CD4-positive, alpha-beta memory T cell (primary cell): Measurements from ENCODE around the gene FBXO24. TPM values are rescaled to one million over a fixed set of nuclear protein-coding genes. Genes with fewer than 3 reads are reported as not detected.

Source experiments
- CTCF ChIA-PET: fragments of 350-600 bp; sonication (Branson Sonifier 250); formaldehyde crosslinking; loops from one replicate; lab custom pipeline; 2021; ENCODE audit warnings: inconsistent platforms; ENCODE audit not compliant: partially characterized antibody; lab: Charles Lee
- POLR2A ChIA-PET: fragments of 350-600 bp; sonication (Branson Sonifier 250); formaldehyde crosslinking; loops from one replicate; lab custom pipeline; 2021; ENCODE audit not compliant: partially characterized antibody; lab: Charles Lee
- DNase-seq, 5 donors: peaks; one replicate each; pipeline versions ENCODE4 v3.0.0 to v3.0.0-alpha.2; 2020 to 2022; ENCODE audit warnings: mixed read lengths in 1 of 5
- H3K27ac ChIP-seq: one replicate; pipeline ENCODE4 v1.7.0; 2013; ENCODE audit warnings: low read depth, low read length
- H3K27me3 ChIP-seq: 2 replicates; pipeline ENCODE4 v1.7.0; 2013; ENCODE audit warnings: mild to moderate bottlenecking, low read length, moderate library complexity; ENCODE audit not compliant: insufficient read depth
- H3K36me3 ChIP-seq: 2 replicates; pipeline ENCODE4 v1.7.0; 2013; ENCODE audit warnings: mild to moderate bottlenecking, low read length, moderate library complexity; ENCODE audit not compliant: insufficient read depth
- H3K4me1 ChIP-seq: 2 replicates; pipeline ENCODE4 v1.7.0; 2013; ENCODE audit warnings: mild to moderate bottlenecking, low read length, moderate library complexity; ENCODE audit not compliant: insufficient read depth
- H3K4me3 ChIP-seq, 2 donors: one replicate each; pipeline ENCODE4 v1.7.0; 2013; ENCODE audit warnings: low read length in 2 of 2, mild to moderate bottlenecking in 1 of 2
- H3K9me3 ChIP-seq, 2 donors: one replicate each; pipeline ENCODE4 v1.7.0; 2013; ENCODE audit warnings: low read length in 2 of 2, control low read depth in 1 of 2; ENCODE audit not compliant: control insufficient read depth in 1 of 2
- H3K27ac Mint-ChIP-seq, 7 donors: one replicate each; pipeline ENCODE4 v1.8.0; 2020 to 2021; ENCODE audit warnings: mixed read lengths in 7 of 7, mild to moderate bottlenecking in 6 of 7, inconsistent platforms in 3 of 7, moderate library complexity in 3 of 7
- H3K27me3 Mint-ChIP-seq, 2 donors: one replicate each; pipeline ENCODE4 v1.8.0; 2020 to 2021; ENCODE audit warnings: mixed read lengths in 2 of 2
- H3K36me3 Mint-ChIP-seq, 2 donors: one replicate each; pipeline ENCODE4 v1.8.0; 2020 to 2021; ENCODE audit warnings: mixed read lengths in 2 of 2, inconsistent platforms in 1 of 2, mild to moderate bottlenecking in 1 of 2
- H3K4me1 Mint-ChIP-seq, 4 donors: one replicate each; pipeline ENCODE4 v1.8.0; 2020 to 2021; ENCODE audit warnings: mixed read lengths in 4 of 4, mild to moderate bottlenecking in 1 of 4
- H3K4me3 Mint-ChIP-seq, 8 donors: one replicate each; pipeline ENCODE4 v1.8.0; 2020 to 2021; ENCODE audit warnings: mixed read lengths in 8 of 8, mild to moderate bottlenecking in 7 of 8, moderate library complexity in 6 of 8, inconsistent platforms in 3 of 8
- H3K9me3 Mint-ChIP-seq, 8 donors: one replicate each; pipeline ENCODE4 v1.8.0; 2020 to 2021; ENCODE audit warnings: mixed read lengths in 8 of 8, mild to moderate bottlenecking in 5 of 8, inconsistent platforms in 3 of 8, moderate library complexity in 1 of 8
- intact Hi-C: fragments of 100-400 bp; cut with micrococcal nuclease; formaldehyde crosslinking; loops from one replicate; pipeline ENCODE4 v1.15.1; 2023
- polyA plus RNA-seq, 2 donors: library from polyadenylated mRNA; unstranded; fragments of 300-500 nt; fragmentation: Illumina TruSeq; gene quantifications; one replicate each; pipeline ENCODE4 v1.2.3, GENCODE V29; 2021
- total RNA-seq, 2 experiments: library from RNA; stranded (reverse); gene quantifications; one replicate each; pipeline ENCODE4 v1.2.3, GENCODE V29; 2021

Gene FBXO24
- total and polyA plus RNA-seq, 4 experiments from 2014 or later: 0.36 to 2.1 (median 1.2) TPM

DNA sequence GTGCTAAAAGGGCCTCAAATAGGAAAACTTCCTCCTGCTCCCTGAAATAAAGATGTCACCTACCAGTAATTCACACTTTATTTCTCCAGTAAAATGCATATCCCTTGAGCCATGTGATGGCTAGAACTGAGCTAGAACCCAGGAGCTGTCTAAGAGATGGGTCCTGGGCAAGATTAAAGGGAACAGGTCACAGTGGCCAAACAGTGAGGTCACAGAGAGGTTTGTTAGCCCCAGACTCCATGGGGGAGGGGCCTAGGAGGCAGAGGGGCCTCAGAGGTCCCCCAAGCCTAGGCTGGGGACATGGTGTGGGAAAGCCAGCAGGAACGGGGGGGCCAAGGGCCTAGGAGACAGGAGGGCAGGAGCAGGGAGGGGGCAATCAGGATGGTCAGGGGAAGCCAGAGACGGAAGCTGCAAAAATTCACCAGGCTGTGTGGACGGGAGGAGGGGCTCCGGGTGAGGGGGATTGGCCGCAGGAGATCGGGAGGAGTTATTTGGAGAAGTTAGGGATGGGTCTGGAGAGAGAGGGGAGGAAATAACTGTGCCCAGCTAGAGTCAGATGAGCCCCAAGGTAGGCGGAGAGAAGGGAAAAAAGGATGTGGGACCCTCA is 3.3 kb downstream of the FBXO24 start:
- Mint-ChIP-seq H3K9me3 (peaks cover 0 to 3% (median 0%) of the 10 kb centered on the region in 8 donors), H3K27ac (no peak overlapping the region), H3K27me3 (peaks cover 2 to 3% of the 10 kb centered on the region in 2 donors), H3K4me1 (peaks cover 6 to 26% (median 9%) of the 10 kb centered on the region in 4 donors), H3K4me3 (no peak overlapping the region), H3K36me3 (peaks cover 0 to 6% of the 10 kb centered on the region in 2 donors)
- ChIA-PET CTCF (interaction anchor here (0.7 to 12.0 kb wide), 16 partner anchors 9 to 135 kb away, joined by 3 to 266 read pairs (median 4); partner anchors contain the start of genes MOSPD3 and POP7), POLR2A (interaction anchor here (0.5 to 11.4 kb wide), 7 partner anchors 12 to 469 kb away, joined by 3 to 307 read pairs (median 5); partner anchors contain the start of genes MOSPD3 and SAP25)
- Histone ChIP-seq H3K4me1 (peaks cover 10% of the 10 kb centered on the region), H3K9me3 (no peaks in the 10 kb centered on the region), H3K36me3 (no peaks in the 10 kb centered on the region), H3K27ac (no peak overlapping the region), H3K4me3 (no peak overlapping the region), H3K27me3 (no peaks in the 10 kb centered on the region)
- DNase-seq: no peak
- intact Hi-C loops: no loop called here

DNA sequence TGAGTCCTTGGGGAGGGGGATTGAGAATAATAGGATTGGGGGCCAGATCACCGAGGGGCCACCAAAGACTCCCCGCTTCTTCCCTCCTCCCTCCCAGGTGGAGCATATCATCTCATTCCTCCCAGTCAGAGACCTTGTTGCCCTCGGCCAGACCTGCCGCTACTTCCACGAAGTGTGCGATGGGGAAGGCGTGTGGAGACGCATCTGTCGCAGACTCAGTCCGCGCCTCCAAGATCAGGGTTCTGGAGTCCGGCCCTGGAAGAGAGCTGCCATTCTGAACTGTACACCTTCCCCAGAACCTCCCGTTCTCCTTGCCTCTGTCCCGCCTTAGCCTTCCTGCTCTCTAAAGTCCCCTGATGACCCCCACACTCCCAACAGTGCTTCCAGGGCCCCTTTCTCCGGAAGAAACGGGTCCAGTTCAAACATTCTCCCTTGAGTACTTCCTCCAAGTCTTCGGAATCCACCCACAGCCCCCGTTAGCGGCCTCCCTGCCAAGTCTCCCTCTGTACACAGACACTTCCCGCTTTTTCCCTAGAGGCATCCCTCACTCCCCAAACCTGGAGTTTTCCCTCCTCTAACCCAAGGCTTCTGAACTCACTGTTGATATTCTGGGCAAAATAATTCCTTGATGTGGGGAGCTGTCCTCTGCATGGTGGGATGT is 4.1 kb downstream of the FBXO24 start:
- Mint-ChIP-seq H3K4me1 (peaks cover 6 to 18% (median 7%) of the 10 kb centered on the region in 4 donors), H3K36me3 (peaks cover 0 to 6% of the 10 kb centered on the region in 2 donors), H3K27me3 (peaks cover 2 to 3% of the 10 kb centered on the region in 2 donors), H3K27ac (peak overlapping the region in 2 of 7 donors; percentile 4 to 72), H3K9me3 (peaks cover 0 to 3% (median 0%) of the 10 kb centered on the region in 8 donors), H3K4me3 (no peak overlapping the region)
- ChIA-PET POLR2A (interaction anchor here (0.8 to 11.4 kb wide), 3 partner anchors 21 to 115 kb away, joined by 3 to 307 read pairs (median 6); partner anchors contain the start of genes MOSPD3 and SAP25), CTCF (interaction anchor here (0.7 to 12.0 kb wide), 8 partner anchors 9 to 121 kb away, joined by 3 to 266 read pairs (median 5); partner anchors contain the start of genes MOSPD3 and POP7)
- Histone ChIP-seq H3K9me3 (no peaks in the 10 kb centered on the region), H3K27me3 (no peaks in the 10 kb centered on the region), H3K4me3 (no peak overlapping the region), H3K4me1 (peaks cover 6% of the 10 kb centered on the region), H3K27ac (no peak overlapping the region), H3K36me3 (no peaks in the 10 kb centered on the region)
- intact Hi-C loops: no loop called here
- no peak for DNase-seq

DNA sequence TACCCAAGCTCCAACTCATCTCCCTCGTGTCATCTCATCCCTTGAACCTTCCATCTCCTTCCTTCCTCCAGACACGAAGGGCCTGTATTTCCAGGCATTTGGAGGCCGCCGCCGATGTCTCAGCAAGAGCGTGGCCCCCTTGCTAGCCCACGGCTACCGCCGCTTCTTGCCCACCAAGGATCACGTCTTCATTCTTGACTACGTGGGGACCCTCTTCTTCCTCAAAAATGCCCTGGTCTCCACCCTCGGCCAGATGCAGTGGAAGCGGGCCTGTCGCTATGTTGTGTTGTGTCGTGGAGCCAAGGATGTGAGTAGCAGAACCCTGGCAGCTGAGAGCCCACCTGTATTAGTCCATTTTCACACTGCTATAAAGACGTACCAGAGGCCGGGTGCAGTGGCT is 5.5 kb downstream of the FBXO24 start:
- intact Hi-C loops: no loop called here
- ChIA-PET POLR2A (interaction anchor here (0.7 to 11.4 kb wide), 2 partner anchors 12 to 23 kb away, joined by 3 to 307 read pairs; partner anchors contain the start of gene SAP25), CTCF (interaction anchor here (1.0 to 12.0 kb wide), 2 partner anchors 28 to 41 kb away, joined by 4 to 266 read pairs; no protein-coding TSS in a partner anchor)
- Mint-ChIP-seq H3K36me3 (no peaks in the 10 kb centered on the region), H3K9me3 (peaks cover 0 to 2% (median 0%) of the 10 kb centered on the region in 8 donors), H3K4me1 (peaks cover 1 to 8% (median 3%) of the 10 kb centered on the region in 4 donors), H3K27ac (no peak overlapping the region), H3K4me3 (no peak overlapping the region), H3K27me3 (peaks cover 2 to 3% of the 10 kb centered on the region in 2 donors)
- Histone ChIP-seq H3K4me1 (peaks cover 6% of the 10 kb centered on the region), H3K27me3 (no peaks in the 10 kb centered on the region), H3K27ac (no peak overlapping the region), H3K36me3 (no peaks in the 10 kb centered on the region), H3K9me3 (no peaks in the 10 kb centered on the region), H3K4me3 (no peak overlapping the region)
- DNase-seq: no peak

DNA sequence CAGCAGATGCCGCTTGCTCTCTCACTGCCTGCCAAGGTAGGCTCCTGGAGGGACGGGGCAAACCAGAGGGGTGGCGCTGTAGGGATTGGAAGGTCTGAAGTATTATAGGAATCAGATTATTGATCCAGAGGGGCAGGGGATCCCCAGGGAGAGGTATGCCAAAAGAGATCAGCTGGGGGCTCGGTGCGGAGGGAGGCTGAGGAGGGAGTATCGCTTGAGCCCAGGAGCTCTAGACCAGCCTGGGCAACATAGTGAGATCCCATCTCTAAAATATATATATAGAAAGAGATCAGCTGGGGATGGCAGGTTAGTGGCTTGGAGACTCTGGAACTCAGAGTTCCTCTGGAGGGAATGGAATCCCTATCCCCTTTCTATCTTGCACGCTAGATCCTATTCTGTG is 9.1 kb downstream of the FBXO24 start:
- no peak for DNase-seq
- ChIA-PET POLR2A (interaction anchor here (1.2 to 15.5 kb wide), 2 partner anchors 8 to 10 kb away, joined by 3 to 177 read pairs; partner anchors contain the start of genes FBXO24 and LRCH4), CTCF (interaction anchor here (0.7 to 2.4 kb wide), 4 partner anchors 8 to 96 kb away, joined by 3 to 8 read pairs (median 4); no protein-coding TSS in a partner anchor)
- Histone ChIP-seq H3K27ac (no peak overlapping the region), H3K9me3 (no peaks in the 10 kb centered on the region), H3K36me3 (no peaks in the 10 kb centered on the region), H3K4me3 (no peak overlapping the region), H3K4me1 (no peaks in the 10 kb centered on the region), H3K27me3 (no peaks in the 10 kb centered on the region)
- Mint-ChIP-seq H3K4me3 (no peak overlapping the region), H3K36me3 (no peaks in the 10 kb centered on the region), H3K27me3 (peaks cover 2 to 3% of the 10 kb centered on the region in 2 donors), H3K9me3 (peaks cover 0 to 2% (median 0%) of the 10 kb centered on the region in 8 donors), H3K27ac (no peak overlapping the region), H3K4me1 (peaks cover 0 to 4% (median 1%) of the 10 kb centered on the region in 4 donors)
- intact Hi-C loops: no loop called here

DNA sequence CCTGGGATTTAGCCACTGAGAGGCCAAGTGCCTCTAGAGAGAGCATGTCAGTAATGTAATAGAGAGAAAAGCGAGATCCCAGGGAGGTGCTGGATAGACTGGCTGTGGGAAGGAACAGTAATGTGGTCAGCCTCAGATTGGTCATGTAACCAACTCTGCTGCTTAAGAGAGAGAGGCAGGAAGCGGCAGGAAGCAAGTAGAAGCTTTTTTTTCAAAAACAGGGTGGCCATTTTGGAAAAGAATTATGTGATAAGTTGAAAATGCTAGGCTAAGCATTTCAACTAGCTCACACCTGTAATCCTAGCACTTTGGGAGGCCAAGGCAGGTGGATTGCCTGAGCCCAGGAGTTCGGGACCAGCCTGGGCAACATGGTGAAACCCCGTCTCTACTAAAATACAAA is 12.3 kb downstream of the FBXO24 start:
- ChIA-PET POLR2A (interaction anchor here (0.9 to 15.5 kb wide), 3 partner anchors 14 to 95 kb away, joined by 3 to 177 read pairs (median 4); partner anchors contain the start of genes FBXO24, LRCH4 and MOSPD3), CTCF (interaction anchor here (1.2 to 1.3 kb wide), 2 partner anchors 8 to 12 kb away, joined by 3 read pairs; partner anchors contain the start of genes FBXO24 and LRCH4)
- Mint-ChIP-seq H3K27ac (peak overlapping the region in 3 of 7 donors; percentile 8 to 82 (median 29)), H3K9me3 (no peaks in the 10 kb centered on the region), H3K36me3 (no peaks in the 10 kb centered on the region), H3K27me3 (no peaks in the 10 kb centered on the region), H3K4me1 (peaks cover 1 to 11% (median 2%) of the 10 kb centered on the region in 4 donors), H3K4me3 (no peak overlapping the region)
- Histone ChIP-seq H3K9me3 (no peaks in the 10 kb centered on the region), H3K36me3 (no peaks in the 10 kb centered on the region), H3K27ac (no peak overlapping the region), H3K4me1 (peaks cover 3% of the 10 kb centered on the region), H3K27me3 (no peaks in the 10 kb centered on the region), H3K4me3 (no peak overlapping the region)
- intact Hi-C loops: no loop called here
- DNase-seq: no peak

DNA sequence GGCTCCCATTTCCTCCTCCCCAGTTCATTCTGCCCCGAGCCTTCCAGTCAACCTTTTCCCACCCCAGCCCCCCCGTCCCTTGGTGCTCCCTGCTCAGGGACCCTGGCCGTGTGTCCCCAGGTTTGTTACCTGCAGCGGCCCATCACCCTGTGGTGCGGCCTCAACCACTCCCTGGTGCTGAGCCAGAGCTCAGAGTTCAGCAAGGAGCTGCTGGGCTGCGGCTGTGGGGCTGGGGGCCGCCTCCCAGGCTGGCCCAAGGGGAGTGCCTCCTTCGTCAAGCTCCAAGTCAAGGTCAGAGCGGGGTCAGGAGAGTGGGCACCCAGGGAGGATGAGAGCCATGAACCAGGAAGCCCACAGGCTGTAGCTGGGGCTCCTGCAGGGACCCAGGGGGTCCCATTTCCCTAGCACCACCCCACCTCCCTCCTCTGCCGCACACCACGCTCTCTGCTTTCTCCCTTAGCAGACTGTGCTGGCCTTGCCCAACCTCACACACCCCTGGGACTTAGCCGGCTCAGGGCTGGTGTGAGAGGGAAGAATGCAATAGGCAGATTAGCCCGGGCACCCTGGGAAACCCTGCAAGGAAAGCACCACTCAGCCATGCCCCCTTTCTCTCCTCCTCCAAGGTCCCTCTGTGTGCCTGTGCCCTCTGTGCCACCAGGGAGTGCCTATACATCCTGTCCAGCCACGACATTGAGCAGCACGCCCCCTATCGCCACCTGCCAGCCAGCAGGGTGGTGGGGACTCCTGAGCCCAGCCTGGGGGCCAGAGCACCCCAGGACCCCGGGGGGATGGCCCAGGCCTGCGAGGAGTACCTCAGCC is 14.0 kb downstream of the FBXO24 start:
- peaks cover 14% of the 10 kb centered on the region for H3K4me1 ChIP-seq
- H3K27me3 Mint-ChIP-seq: no peaks in the 10 kb centered on the region
- peaks cover 7 to 21% (median 10%) of the 10 kb centered on the region in 4 donors for H3K4me1 Mint-ChIP-seq
- DNase-seq: no peak
- H3K27me3 ChIP-seq: no peaks in the 10 kb centered on the region
- CTCF ChIA-PET: no interaction called here
- no peaks in the 10 kb centered on the region for H3K9me3 Mint-ChIP-seq
- no peak overlapping the region for H3K4me3 ChIP-seq
- H3K9me3 ChIP-seq: no peaks in the 10 kb centered on the region
- POLR2A ChIA-PET: interaction anchor here (1.5 to 15.5 kb wide), 2 partner anchors 12 to 15 kb away, joined by 4 to 177 read pairs; partner anchors contain the start of genes FBXO24, LRCH4 and MOSPD3
- no peaks in the 10 kb centered on the region for H3K36me3 ChIP-seq
- no peak overlapping the region for H3K27ac ChIP-seq
- no peaks in the 10 kb centered on the region for H3K36me3 Mint-ChIP-seq
- intact Hi-C loops: no loop called here
- H3K4me3 Mint-ChIP-seq: no peak overlapping the region
- no peak overlapping the region for H3K27ac Mint-ChIP-seq
